PFSK-1 (cell line): ENCODE results near the gene TMEM72.

ENCODE experiments used
- FOXP2 ChIP-seq: optimal IDR thresholded peaks from 2 replicates; pipeline ENCODE3; 2011; ENCODE audit warnings: borderline replicate concordance, control low read depth, inconsistent platforms; ENCODE audit not compliant: insufficient read depth; ENCODE audit errors: extremely low read length, extremely low read depth
- POLR2AphosphoS5 ChIP-seq: IDR thresholded peaks from 2 replicates; pipeline ENCODE4 v1.6.1; 2012; ENCODE audit warnings: low read depth, mild to moderate bottlenecking, control low read depth, low read length, moderate library complexity
- REST ChIP-seq, 2 experiments: IDR thresholded peaks; 2 replicates each; pipeline versions ENCODE4 v1.6.1 to v1.8.0; 2011 to 2012; ENCODE audit warnings: low read depth in 2 of 2, low read length in 2 of 2, control low read depth in 1 of 2, inconsistent platforms in 1 of 2, mild to moderate bottlenecking in 1 of 2, moderate library complexity in 1 of 2; ENCODE audit not compliant: insufficient read depth in 1 of 2
- SIN3A ChIP-seq: IDR thresholded peaks from 2 replicates; pipeline ENCODE4 v1.6.1; 2012; ENCODE audit warnings: mild to moderate bottlenecking, low read length, moderate library complexity, borderline replicate concordance; ENCODE audit not compliant: insufficient read depth
- TAF1 ChIP-seq: IDR thresholded peaks from 2 replicates; pipeline ENCODE4 v1.6.1; 2012; ENCODE audit warnings: low read length, control low read depth, borderline replicate concordance; ENCODE audit not compliant: insufficient read depth

TMEM72 gene

GRCh38 chr10:44939691-44940401 lies 28.7 kb downstream of the TMEM72 start:
- no peak for TF ChIP-seq SIN3A
- no peak for TF ChIP-seq POLR2AphosphoS5
- no peak for TF ChIP-seq REST (IDR thresholded peaks at IDR 0.05; ENCODE audit: insufficient read depth in 1 of 2, low read depth in 2 of 2, low read length in 2 of 2)
- TF ChIP-seq TAF1: no peak
- TF ChIP-seq FOXP2: no peak

GRCh38 chr10:44944354-44944753 lies 33.2 kb downstream of the TMEM72 start:
- TF ChIP-seq REST (IDR thresholded peaks at IDR 0.05; ENCODE audit: insufficient read depth in 1 of 2, low read depth in 2 of 2, low read length in 2 of 2) (no peak), POLR2AphosphoS5 (no peak), FOXP2 (no peak), TAF1 (no peak), SIN3A (no peak)

- TF ChIP-seq SIN3A (no peak), TAF1 (no peak), REST (IDR thresholded peaks at IDR 0.05; ENCODE audit: insufficient read depth in 1 of 2, low read depth in 2 of 2, low read length in 2 of 2) (no peak), FOXP2 (no peak)
Measured at GRCh38 chr10:44946205-44946604, 35.1 kb downstream of the TMEM72 start.

GRCh38 chr10:44947371-44948152 lies 36.4 kb downstream of the TMEM72 start:
- TF ChIP-seq REST (IDR thresholded peaks at IDR 0.05; ENCODE audit: insufficient read depth in 1 of 2, low read depth in 2 of 2, low read length in 2 of 2) (no peak), SIN3A (no peak), TAF1 (no peak), FOXP2 (no peak), POLR2AphosphoS5 (no peak)
